ENCODE results near the gene SORBS1. TPM values are rescaled to one million over a fixed set of nuclear protein-coding genes. Genes with fewer than 3 reads are reported as not detected.
A peak's percentile ranks its signal among the peaks of the same experiment; 100 is the strongest.

Gene SORBS1
- total and polyA plus RNA-seq, 2 of the 13 experiments (the other 11 are each of a cell fraction or from before 2014, with no cell fraction given): 16.8 to 39.8 TPM

DNA sequence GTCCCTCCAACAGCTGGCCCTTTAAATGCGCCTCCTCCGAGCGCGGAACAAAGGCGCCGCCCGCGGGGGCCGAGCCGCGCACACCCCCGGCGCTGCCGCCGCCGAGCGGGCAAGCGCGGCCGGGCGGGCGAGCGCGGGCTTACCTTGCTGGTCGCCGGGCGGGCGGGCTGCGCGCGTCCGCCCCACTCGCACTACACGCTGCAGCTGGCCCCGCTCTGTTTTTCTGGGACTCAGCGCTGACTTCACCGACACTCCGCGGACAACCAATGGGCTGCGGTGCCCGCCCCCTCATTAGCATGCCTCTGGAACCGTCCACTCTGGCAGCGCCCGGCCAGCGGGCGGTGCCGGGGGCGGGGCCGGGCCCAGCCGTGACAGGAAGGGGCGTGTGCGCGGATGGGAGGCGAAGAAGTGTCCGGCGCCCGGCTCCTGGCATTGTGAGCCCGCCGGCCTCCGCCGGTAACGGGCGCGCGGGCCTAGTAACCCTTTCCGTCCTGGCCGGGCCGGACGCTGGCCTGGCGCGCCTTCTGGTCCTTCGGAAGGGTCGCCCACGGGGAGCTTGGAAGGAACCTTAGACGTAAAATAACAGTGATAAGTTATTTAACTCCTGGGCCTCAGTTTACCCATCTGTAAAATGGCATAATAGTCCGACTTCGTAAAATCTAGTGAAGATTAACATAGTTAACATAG lies at the start of gene SORBS1 (continued):
- TF ChIP-seq, protein P1, sequence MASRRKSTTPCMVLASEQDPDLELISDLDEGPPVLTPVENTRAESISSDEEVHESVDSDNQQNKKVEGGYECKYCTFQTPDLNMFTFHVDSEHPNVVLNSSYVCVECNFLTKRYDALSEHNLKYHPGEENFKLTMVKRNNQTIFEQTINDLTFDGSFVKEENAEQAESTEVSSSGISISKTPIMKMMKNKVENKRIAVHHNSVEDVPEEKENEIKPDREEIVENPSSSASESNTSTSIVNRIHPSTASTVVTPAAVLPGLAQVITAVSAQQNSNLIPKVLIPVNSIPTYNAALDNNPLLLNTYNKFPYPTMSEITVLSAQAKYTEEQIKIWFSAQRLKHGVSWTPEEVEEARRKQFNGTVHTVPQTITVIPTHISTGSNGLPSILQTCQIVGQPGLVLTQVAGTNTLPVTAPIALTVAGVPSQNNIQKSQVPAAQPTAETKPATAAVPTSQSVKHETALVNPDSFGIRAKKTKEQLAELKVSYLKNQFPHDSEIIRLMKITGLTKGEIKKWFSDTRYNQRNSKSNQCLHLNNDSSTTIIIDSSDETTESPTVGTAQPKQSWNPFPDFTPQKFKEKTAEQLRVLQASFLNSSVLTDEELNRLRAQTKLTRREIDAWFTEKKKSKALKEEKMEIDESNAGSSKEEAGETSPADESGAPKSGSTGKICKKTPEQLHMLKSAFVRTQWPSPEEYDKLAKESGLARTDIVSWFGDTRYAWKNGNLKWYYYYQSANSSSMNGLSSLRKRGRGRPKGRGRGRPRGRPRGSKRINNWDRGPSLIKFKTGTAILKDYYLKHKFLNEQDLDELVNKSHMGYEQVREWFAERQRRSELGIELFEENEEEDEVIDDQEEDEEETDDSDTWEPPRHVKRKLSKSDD (CRISPR knock-in tag; IDR thresholded peaks at IDR 0.05; ENCODE audit: low read depth): no peak
- TF ChIP-seq, protein P2, sequence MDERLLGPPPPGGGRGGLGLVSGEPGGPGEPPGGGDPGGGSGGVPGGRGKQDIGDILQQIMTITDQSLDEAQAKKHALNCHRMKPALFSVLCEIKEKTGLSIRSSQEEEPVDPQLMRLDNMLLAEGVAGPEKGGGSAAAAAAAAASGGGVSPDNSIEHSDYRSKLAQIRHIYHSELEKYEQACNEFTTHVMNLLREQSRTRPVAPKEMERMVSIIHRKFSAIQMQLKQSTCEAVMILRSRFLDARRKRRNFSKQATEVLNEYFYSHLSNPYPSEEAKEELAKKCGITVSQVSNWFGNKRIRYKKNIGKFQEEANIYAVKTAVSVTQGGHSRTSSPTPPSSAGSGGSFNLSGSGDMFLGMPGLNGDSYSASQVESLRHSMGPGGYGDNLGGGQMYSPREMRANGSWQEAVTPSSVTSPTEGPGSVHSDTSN (CRISPR knock-in tag; IDR thresholded peaks at IDR 0.05): no peak
- TF ChIP-seq TBP (CRISPR knock-in tag; IDR thresholded peaks at IDR 0.05): no peak
- no peak for TF ChIP-seq TCF7L2 (IDR thresholded peaks at IDR 0.05; ENCODE audit: low read depth, low read length)
- TF ChIP-seq MXD1 (CRISPR knock-in tag; IDR thresholded peaks at IDR 0.05): peak; percentile 76
- no peak for TF ChIP-seq ZNF607 (CRISPR knock-in tag; IDR thresholded peaks at IDR 0.05; ENCODE audit: borderline replicate concordance)
- peak; percentile 83; the same call in 1 of the 2 replicates for TF ChIP-seq DR1 (CRISPR knock-in tag; IDR thresholded peaks at IDR 0.05)
- peak; percentile 61; the same call in 1 of the 2 replicates for TF ChIP-seq REPIN1 (CRISPR knock-in tag; IDR thresholded peaks at IDR 0.05; ENCODE audit: borderline replicate concordance, low read depth)
- no peak for TF ChIP-seq ZNF556 (CRISPR knock-in tag; IDR thresholded peaks at IDR 0.05; ENCODE audit: borderline replicate concordance)
- TF ChIP-seq ZNF646 (CRISPR knock-in tag; IDR thresholded peaks at IDR 0.05): no peak
- TF ChIP-seq EHMT2 (IDR thresholded peaks at IDR 0.05; ENCODE audit: borderline replicate concordance, low read depth, low read length): no peak
- TF ChIP-seq ZSCAN21 (CRISPR knock-in tag; IDR thresholded peaks at IDR 0.05; ENCODE audit: borderline replicate concordance): no peak
- TF ChIP-seq, protein P3, sequence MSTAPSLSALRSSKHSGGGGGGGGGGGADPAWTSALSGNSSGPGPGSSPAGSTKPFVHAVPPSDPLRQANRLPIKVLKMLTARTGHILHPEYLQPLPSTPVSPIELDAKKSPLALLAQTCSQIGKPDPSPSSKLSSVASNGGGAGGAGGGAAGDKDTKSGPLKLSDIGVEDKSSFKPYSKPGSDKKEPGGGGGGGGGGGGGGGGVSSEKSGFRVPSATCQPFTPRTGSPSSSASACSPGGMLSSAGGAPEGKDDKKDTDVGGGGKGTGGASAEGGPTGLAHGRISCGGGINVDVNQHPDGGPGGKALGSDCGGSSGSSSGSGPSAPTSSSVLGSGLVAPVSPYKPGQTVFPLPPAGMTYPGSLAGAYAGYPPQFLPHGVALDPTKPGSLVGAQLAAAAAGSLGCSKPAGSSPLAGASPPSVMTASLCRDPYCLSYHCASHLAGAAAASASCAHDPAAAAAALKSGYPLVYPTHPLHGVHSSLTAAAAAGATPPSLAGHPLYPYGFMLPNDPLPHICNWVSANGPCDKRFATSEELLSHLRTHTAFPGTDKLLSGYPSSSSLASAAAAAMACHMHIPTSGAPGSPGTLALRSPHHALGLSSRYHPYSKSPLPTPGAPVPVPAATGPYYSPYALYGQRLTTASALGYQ (CRISPR knock-in tag; IDR thresholded peaks at IDR 0.05): no peak
